ENCODE data around the gene LRRC32.

- no peak for TF ChIP-seq CTCF (conservative IDR thresholded peaks at IDR 0.05; ENCODE audit: low read length)
- no peak for TF ChIP-seq EZH2phosphoT487 (IDR thresholded peaks at IDR 0.05; ENCODE audit: borderline replicate concordance, low read depth, low read length)
Observed at GRCh38 chr11:76660533-76661305, 9.8 kb downstream of the LRRC32 start.

Data from OCI-LY7 (cell line).